ENCODE results near the gene ZBTB4.

Gene ZBTB4

DNA sequence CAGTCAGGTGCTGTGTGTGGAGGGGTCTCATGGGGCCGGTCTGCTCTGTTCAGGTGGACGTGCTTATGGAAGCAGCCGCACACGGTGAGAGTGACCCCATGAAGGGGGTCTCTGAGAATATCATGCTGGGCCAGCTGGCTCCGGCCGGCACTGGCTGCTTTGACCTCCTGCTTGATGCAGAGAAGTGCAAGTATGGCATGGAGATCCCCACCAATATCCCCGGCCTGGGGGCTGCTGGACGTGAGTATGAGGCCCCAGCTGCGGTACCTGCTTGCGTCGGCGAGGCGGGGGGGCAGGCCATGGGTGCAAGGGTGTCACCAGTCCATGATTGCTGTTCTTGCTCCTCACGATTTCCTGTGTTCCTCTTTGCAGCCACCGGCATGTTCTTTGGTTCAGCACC, 32.7 kb upstream of the ZBTB4 start:
- ATAC-seq (ENCODE audit: insufficient read depth, low read depth) (no peak), DNase-seq (no peak)
- Histone ChIP-seq H2AFZ (ENCODE audit: low read depth, low read length) (no peak overlapping the region), H3K4me1 (ENCODE audit: insufficient read depth, low read length) (no peaks in the 10 kb centered on the region), H3K9ac (ENCODE audit: low read depth, low read length) (no peak overlapping the region), H3K27ac (ENCODE audit: low read length) (no peak overlapping the region), H3K4me3 (ENCODE audit: low read depth in 1 of 2, low read length in 2 of 2) (no peak overlapping the region), H3K4me2 (ENCODE audit: insufficient read depth, low read length) (no peak overlapping the region), H3K79me2 (ENCODE audit: insufficient read depth, low read length) (no peaks in the 10 kb centered on the region), H3K9me3 (ENCODE audit: insufficient read depth, low read length, severe bottlenecking) (no peaks in the 10 kb centered on the region), H3K36me3 (ENCODE audit: insufficient read depth, low read length) (peaks cover 76% of the 10 kb centered on the region), H3K27me3 (ENCODE audit: insufficient read depth, low read length, poor library complexity) (no peaks in the 10 kb centered on the region), H4K20me1 (ENCODE audit: insufficient read depth, low read length) (peaks cover 11% of the 10 kb centered on the region; the same call in 1 of the 2 replicates)
- TF ChIP-seq, protein P1, sequence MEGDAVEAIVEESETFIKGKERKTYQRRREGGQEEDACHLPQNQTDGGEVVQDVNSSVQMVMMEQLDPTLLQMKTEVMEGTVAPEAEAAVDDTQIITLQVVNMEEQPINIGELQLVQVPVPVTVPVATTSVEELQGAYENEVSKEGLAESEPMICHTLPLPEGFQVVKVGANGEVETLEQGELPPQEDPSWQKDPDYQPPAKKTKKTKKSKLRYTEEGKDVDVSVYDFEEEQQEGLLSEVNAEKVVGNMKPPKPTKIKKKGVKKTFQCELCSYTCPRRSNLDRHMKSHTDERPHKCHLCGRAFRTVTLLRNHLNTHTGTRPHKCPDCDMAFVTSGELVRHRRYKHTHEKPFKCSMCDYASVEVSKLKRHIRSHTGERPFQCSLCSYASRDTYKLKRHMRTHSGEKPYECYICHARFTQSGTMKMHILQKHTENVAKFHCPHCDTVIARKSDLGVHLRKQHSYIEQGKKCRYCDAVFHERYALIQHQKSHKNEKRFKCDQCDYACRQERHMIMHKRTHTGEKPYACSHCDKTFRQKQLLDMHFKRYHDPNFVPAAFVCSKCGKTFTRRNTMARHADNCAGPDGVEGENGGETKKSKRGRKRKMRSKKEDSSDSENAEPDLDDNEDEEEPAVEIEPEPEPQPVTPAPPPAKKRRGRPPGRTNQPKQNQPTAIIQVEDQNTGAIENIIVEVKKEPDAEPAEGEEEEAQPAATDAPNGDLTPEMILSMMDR (IDR thresholded peaks at IDR 0.05; ENCODE audit: borderline replicate concordance, extremely low read depth, low read length, poor library complexity, severe bottlenecking) = no peak
- TF ChIP-seq EZH2 (IDR thresholded peaks at IDR 0.05; ENCODE audit: borderline replicate concordance, low read depth, low read length, severe bottlenecking) = no peak

DNA sequence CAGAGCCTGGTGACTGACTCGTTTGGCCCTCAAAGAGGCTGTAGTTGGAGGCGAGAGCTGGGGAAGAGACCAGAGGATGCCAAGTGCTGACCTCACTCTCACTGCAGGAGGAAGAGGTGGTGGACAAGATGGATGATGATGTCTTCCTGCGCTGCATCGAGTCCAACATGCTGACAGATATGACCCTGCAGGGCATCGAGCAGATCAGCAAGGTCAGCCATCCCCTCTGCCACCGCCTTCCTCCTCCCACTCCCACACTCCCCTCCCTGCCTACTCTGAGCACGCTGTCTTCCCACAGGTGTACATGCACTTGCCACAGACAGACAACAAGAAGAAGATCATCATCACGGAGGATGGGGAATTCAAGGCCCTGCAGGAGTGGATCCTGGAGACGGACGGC, 31.7 kb upstream of the ZBTB4 start:
- H3K36me3 ChIP-seq (ENCODE audit: insufficient read depth, low read length) = peaks cover 86% of the 10 kb centered on the region
- H2AFZ ChIP-seq (ENCODE audit: low read depth, low read length) = no peak overlapping the region
- H3K9ac ChIP-seq (ENCODE audit: low read depth, low read length) = no peak overlapping the region
- H4K20me1 ChIP-seq (ENCODE audit: insufficient read depth, low read length) = peaks cover 14% of the 10 kb centered on the region; the same call in 1 of the 2 replicates
- H3K9me3 ChIP-seq (ENCODE audit: insufficient read depth, low read length, severe bottlenecking) = no peaks in the 10 kb centered on the region
- H3K27ac ChIP-seq (ENCODE audit: low read length) = no peak overlapping the region
- H3K4me3 ChIP-seq (ENCODE audit: low read depth in 1 of 2, low read length in 2 of 2) = no peak overlapping the region
- no peaks in the 10 kb centered on the region for H3K79me2 ChIP-seq (ENCODE audit: insufficient read depth, low read length)
- DNase-seq (no peak), ATAC-seq (ENCODE audit: insufficient read depth, low read depth) (no peak)
- H3K4me1 ChIP-seq (ENCODE audit: insufficient read depth, low read length) = no peaks in the 10 kb centered on the region
- TF ChIP-seq, protein P1 (IDR thresholded peaks at IDR 0.05; ENCODE audit: borderline replicate concordance, extremely low read depth, low read length, poor library complexity, severe bottlenecking) = no peak
- TF ChIP-seq EZH2 (IDR thresholded peaks at IDR 0.05; ENCODE audit: borderline replicate concordance, low read depth, low read length, severe bottlenecking) = no peak
- no peak overlapping the region for H3K4me2 ChIP-seq (ENCODE audit: insufficient read depth, low read length)
- H3K27me3 ChIP-seq (ENCODE audit: insufficient read depth, low read length, poor library complexity) = no peaks in the 10 kb centered on the region

DNA sequence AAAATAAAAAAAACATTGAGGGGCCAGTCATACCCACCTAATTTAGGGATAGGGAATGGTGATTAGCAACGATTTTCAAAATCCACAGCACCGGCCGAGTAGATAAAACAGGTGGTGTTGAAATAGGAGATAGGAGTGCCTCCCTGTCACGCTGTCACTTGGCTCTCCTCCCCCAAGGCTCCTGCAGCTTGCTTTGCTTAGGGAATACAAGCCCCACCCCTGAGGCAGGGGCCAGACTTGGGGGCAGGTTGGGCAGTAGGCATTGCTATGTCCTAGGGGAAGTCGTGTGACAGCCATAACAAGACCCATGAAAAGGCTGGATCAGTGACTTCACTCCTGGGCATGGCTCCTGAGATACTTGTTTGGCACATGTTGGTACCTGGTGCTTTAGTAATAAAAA, 30.5 kb upstream of the ZBTB4 start:
- no peak for TF ChIP-seq EZH2 (IDR thresholded peaks at IDR 0.05; ENCODE audit: borderline replicate concordance, low read depth, low read length, severe bottlenecking)
- TF ChIP-seq, protein P1 (IDR thresholded peaks at IDR 0.05; ENCODE audit: borderline replicate concordance, extremely low read depth, low read length, poor library complexity, severe bottlenecking) = no peak
- no peaks in the 10 kb centered on the region for H3K9me3 ChIP-seq (ENCODE audit: insufficient read depth, low read length, severe bottlenecking)
- H3K27me3 ChIP-seq (ENCODE audit: insufficient read depth, low read length, poor library complexity) = no peaks in the 10 kb centered on the region
- no peak for ATAC-seq (ENCODE audit: insufficient read depth, low read depth)
- no peak overlapping the region for H3K4me2 ChIP-seq (ENCODE audit: insufficient read depth, low read length)
- H3K9ac ChIP-seq (ENCODE audit: low read depth, low read length) = no peak overlapping the region
- H3K36me3 ChIP-seq (ENCODE audit: insufficient read depth, low read length) = peaks cover 94% of the 10 kb centered on the region
- no peak for DNase-seq
- peaks cover 14% of the 10 kb centered on the region; the same call in 1 of the 2 replicates for H4K20me1 ChIP-seq (ENCODE audit: insufficient read depth, low read length)
- H2AFZ ChIP-seq (ENCODE audit: low read depth, low read length) = no peak overlapping the region
- H3K4me1 ChIP-seq (ENCODE audit: insufficient read depth, low read length) = no peaks in the 10 kb centered on the region
- no peak overlapping the region for H3K27ac ChIP-seq (ENCODE audit: low read length)
- no peaks in the 10 kb centered on the region for H3K79me2 ChIP-seq (ENCODE audit: insufficient read depth, low read length)
- H3K4me3 ChIP-seq (ENCODE audit: low read depth in 1 of 2, low read length in 2 of 2) = no peak overlapping the region

DNA sequence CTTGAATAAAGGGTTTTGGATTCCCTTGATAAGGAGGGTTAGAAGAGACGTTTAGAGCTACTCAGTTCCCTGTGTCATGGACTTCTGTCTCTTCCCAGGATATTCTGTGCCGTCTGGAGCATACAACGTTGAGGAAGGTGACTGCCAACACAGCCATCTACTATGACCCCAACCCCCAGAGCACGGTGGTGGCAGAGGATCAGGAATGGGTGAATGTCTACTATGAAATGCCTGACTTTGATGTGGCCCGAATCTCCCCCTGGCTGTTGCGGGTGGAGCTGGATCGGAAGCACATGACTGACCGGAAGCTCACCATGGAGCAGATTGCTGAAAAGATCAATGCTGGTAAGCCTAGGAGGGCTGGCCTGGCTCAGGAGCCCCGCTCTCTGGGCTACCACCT, 29.4 kb upstream of the ZBTB4 start:
- ATAC-seq (ENCODE audit: insufficient read depth, low read depth) (no peak), DNase-seq (no peak)
- H3K27ac ChIP-seq (ENCODE audit: low read length) = no peak overlapping the region
- H4K20me1 ChIP-seq (ENCODE audit: insufficient read depth, low read length) = peaks cover 14% of the 10 kb centered on the region; the same call in 1 of the 2 replicates
- no peak overlapping the region for H3K4me2 ChIP-seq (ENCODE audit: insufficient read depth, low read length)
- no peaks in the 10 kb centered on the region for H3K9me3 ChIP-seq (ENCODE audit: insufficient read depth, low read length, severe bottlenecking)
- no peak overlapping the region for H3K9ac ChIP-seq (ENCODE audit: low read depth, low read length)
- H3K36me3 ChIP-seq (ENCODE audit: insufficient read depth, low read length) = peaks cover 96% of the 10 kb centered on the region
- H3K79me2 ChIP-seq (ENCODE audit: insufficient read depth, low read length) = no peaks in the 10 kb centered on the region
- TF ChIP-seq, protein P1 (IDR thresholded peaks at IDR 0.05; ENCODE audit: borderline replicate concordance, extremely low read depth, low read length, poor library complexity, severe bottlenecking) = no peak
- TF ChIP-seq EZH2 (IDR thresholded peaks at IDR 0.05; ENCODE audit: borderline replicate concordance, low read depth, low read length, severe bottlenecking) = no peak
- H3K4me1 ChIP-seq (ENCODE audit: insufficient read depth, low read length) = no peaks in the 10 kb centered on the region
- H3K4me3 ChIP-seq (ENCODE audit: low read depth in 1 of 2, low read length in 2 of 2) = no peak overlapping the region
- no peak overlapping the region for H2AFZ ChIP-seq (ENCODE audit: low read depth, low read length)
- no peaks in the 10 kb centered on the region for H3K27me3 ChIP-seq (ENCODE audit: insufficient read depth, low read length, poor library complexity)
